GM21717 (cell line): ENCODE data around the gene DDX1.
"Not testable (repeated sequence)": the region's sequence is repeated elsewhere in the genome, so short reads cannot be mapped to it uniquely, and the experiment has no call there.

ENCODE experiments used
- ATAC-seq: cut with Tn5 transposase; IDR thresholded peaks from one replicate; pipeline ENCODE4 v1.9.1; 2021; ENCODE audit warnings: mild to moderate bottlenecking, moderate library complexity; ENCODE audit not compliant: unreplicated experiment

DDX1 gene

GRCh38 chr2:15672961-15673918 is 81.6 kb downstream of the DDX1 start:
- no peak for ATAC-seq

DNA sequence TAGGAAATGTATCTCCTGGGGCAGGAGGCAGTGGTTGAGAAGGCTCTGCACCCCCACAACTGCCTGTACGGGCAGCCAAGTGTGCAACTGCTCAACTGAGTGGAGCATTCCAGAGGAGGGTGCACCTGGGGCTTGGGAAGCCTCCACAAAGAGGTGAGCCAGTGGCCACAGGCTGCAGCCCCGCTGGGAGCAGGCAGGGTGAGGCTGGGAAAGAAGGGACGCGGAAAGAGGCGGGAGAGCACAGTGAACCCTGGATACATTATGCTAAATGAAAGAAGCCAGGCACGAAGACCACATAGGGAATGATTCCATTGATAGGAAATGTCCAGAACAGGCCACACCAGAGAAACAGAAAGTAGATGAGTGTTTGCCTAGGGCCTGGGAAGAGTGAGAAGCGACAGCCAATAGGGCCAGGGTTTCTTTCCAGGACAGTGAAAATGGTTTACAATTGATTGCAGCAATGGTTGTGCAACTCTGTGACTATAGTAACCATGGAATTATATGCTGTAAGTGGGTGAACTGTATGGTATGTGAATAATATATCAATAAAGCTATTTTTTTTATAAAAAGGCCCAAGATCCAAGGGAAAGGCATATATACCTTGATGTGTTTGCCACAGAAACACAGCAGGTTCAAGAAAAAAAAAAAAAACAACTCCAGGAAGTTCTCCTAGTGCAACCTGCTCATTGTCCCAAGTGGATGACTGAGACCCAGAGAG is 82.4 kb downstream of the DDX1 start:
- no peak for ATAC-seq

- no peak for ATAC-seq
These were observed 83.2 kb downstream of the DDX1 start for GRCh38 chr2:15674637-15675455.

DNA sequence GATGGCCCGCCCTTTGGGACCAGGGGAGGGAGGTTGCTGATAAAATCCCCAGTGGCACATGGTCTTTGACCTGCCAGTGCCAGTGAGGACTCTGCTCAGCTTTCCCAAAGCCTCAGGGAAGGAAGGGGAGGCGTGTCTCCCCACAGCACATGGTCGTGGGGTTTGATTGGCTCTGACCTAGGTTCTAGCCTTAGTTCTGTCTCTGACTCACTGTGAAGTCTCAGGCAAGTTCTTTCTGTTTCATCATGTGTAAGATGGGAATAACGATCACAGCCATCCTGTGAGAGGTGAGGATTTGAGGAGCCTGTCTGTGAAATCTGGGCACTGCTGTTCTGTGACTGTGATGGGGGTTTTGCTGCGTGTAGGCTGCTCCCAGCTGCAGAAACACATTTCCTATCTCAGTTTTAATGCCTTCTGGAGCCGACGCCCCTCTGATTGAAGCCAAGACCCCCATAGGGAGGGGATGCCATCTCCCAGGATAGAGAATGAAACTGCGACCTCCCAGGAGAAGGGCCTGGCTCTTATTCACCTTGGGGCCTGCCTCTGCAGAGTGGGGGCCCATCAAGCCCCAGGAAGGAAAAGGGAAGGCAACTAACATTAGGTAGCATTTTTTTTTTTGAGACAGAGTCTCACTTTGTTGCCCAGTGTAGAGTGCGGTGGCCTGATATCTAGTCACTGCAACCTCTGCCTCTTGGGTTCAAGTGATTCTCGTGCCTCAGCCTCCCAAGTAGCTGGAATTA is 84.0 kb downstream of the DDX1 start:
- no peak for ATAC-seq

DNA sequence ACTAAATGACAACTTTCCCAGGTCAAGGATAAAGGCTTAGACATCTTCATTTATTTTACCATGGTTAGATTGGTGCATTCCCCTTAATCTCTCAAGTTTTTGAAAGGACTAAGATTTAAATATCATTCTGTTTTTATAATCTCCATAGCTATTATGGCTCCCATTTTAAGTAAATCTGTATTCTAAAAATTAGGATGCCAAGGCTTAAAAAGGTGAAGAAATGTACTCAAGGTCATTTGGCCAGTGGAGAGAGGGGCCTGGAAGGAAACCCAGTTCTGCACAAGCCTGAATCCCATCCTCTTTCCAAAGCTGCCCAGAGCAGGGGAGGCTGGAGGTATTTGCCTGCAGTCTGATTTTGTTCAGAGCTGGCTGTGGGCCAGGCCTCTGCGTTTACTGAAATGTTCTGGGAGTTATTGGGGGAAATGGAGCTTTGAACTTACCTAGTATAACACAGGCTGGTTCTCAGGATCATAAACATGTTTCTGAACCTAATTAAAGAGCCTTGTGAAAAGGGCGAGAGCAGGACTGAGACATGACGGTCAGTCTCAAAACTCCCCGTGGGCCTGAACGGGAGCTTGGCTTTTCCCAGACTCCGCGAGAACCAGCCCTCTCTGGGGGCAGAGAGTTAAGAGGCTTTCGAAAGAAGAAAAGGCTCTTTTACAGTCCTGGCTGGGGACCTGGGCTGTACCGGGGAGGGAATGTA is 85.6 kb downstream of the DDX1 start:
- no peak for ATAC-seq

GRCh38 chr2:15678346-15678745 is 86.7 kb downstream of the DDX1 start:
- ATAC-seq = no peak

- no peak for ATAC-seq
These were observed 87.2 kb downstream of the DDX1 start for GRCh38 chr2:15678909-15679308.

DNA sequence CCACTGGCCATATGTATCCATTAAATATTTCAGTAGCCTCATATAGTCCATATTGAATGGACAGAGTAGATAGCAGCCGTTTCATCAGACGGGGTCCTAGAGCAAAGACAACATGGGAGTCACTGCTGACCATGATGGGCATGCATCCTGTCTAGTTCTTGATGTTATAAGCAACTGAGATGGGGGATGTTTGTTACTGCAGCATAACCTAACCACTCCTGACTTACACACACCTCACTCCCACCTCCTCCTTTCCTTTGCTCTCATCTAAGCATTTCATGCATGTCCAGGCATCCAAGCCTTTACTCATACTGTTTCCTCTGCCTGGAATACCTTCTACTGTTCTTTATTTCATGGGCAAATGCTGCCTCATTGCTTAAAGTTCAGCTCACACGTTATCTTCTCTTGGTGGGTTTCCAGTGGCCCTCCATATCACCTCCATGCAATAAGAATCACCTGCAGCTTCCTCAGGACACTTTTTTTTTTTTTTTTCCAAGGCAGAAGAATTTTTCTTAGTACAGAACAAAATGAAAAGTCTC is 87.8 kb downstream of the DDX1 start:
- ATAC-seq = no peak

- ATAC-seq = not testable (repeated sequence)
These were observed 88.5 kb downstream of the DDX1 start for GRCh38 chr2:15680132-15680531.
